Fibroblast of villous mesenchyme (primary cell): ENCODE measurements around the gene LSM3. TPM values are rescaled to one million over a fixed set of nuclear protein-coding genes. Genes with fewer than 3 reads are reported as not detected.

Source experiments
- DNase-seq: peaks from one replicate; pipeline ENCODE4 v3.0.0-alpha.2; 2010; ENCODE audit warnings: low read depth
- H3K4me3 ChIP-seq: 2 replicates; pipeline ENCODE4 v1.5.1; 2011; ENCODE audit warnings: low read depth, mild to moderate bottlenecking, low read length
- CTCF ChIP-seq: IDR thresholded peaks from 2 replicates; pipeline ENCODE4 v1.5.1; 2012; ENCODE audit warnings: low read depth, mild to moderate bottlenecking, low read length; ENCODE audit not compliant: insufficient read depth
- total RNA-seq: library from RNA; depleted of rRNA; stranded (reverse); fragments of >200 nt; gene quantifications from 2 replicates; pipeline ENCODE4 v1.2.3, GENCODE V29; 2012

LSM3 gene
- total RNA-seq, 1 donor = 7.3 TPM

- no peak for TF ChIP-seq CTCF
- no peak overlapping the region for H3K4me3 ChIP-seq
- DNase-seq = no peak
These were observed 39.5 kb upstream of the LSM3 start for GRCh38 chr3:14138878-14139655.

GRCh38 chr3:14139771-14140170, 38.8 kb upstream of the LSM3 start:
- no peak overlapping the region for H3K4me3 ChIP-seq
- no peak for TF ChIP-seq CTCF
- no peak for DNase-seq

- DNase-seq = no peak
- no peak for TF ChIP-seq CTCF
- no peak overlapping the region for H3K4me3 ChIP-seq
These were observed 37.9 kb upstream of the LSM3 start for GRCh38 chr3:14140668-14141067.

GRCh38 chr3:14141144-14141543, 37.5 kb upstream of the LSM3 start:
- DNase-seq = no peak
- no peak for TF ChIP-seq CTCF
- no peak overlapping the region for H3K4me3 ChIP-seq

- no peak for TF ChIP-seq CTCF
- no peak overlapping the region for H3K4me3 ChIP-seq
- no peak for DNase-seq
These were observed 36.8 kb upstream of the LSM3 start for GRCh38 chr3:14141602-14142341.

- no peak for TF ChIP-seq CTCF
- H3K4me3 ChIP-seq = no peak overlapping the region
- no peak for DNase-seq
These were observed 35.9 kb upstream of the LSM3 start for GRCh38 chr3:14142567-14143270.
